GM12878 (cell line): ENCODE measurements around the gene CLRN3.

Experiments
- CHD2 ChIP-seq: IDR thresholded peaks from 2 replicates; pipeline ENCODE4 v1.6.1; 2011; ENCODE audit warnings: low read depth, low read length, improper control_type of control experiment, borderline replicate concordance
- E2F4 ChIP-seq: IDR thresholded peaks from 2 replicates; pipeline ENCODE4 v1.6.1; 2012; ENCODE audit warnings: low read depth, low read length, improper control_type of control experiment
- HCFC1 ChIP-seq: fragments of 150-350 bp; IDR thresholded peaks from 2 replicates; pipeline ENCODE4 v1.6.1; 2014; ENCODE audit warnings: low read length
- HDAC6 ChIP-seq: fragments of 200-600 bp; sonication (generic); IDR thresholded peaks from one replicate; pipeline ENCODE4 v1.8.0; 2017; ENCODE audit warnings: antibody characterized with exemption; ENCODE audit not compliant: unreplicated experiment
- JUND ChIP-seq: IDR thresholded peaks from 2 replicates; pipeline ENCODE4 v1.6.1; 2012; ENCODE audit warnings: low read depth, mild to moderate bottlenecking, low read length, improper control_type of control experiment, moderate library complexity
- MAX ChIP-seq: IDR thresholded peaks from 2 replicates; pipeline ENCODE4 v1.6.1; 2012; ENCODE audit warnings: low read depth, low read length, improper control_type of control experiment
- NFYB ChIP-seq: IDR thresholded peaks from 2 replicates; pipeline ENCODE4 v1.6.1; 2011; ENCODE audit warnings: low read depth, mild to moderate bottlenecking, low read length, improper control_type of control experiment, moderate library complexity; ENCODE audit not compliant: insufficient read depth
- POLR2AphosphoS2 ChIP-seq: IDR thresholded peaks from 2 replicates; pipeline ENCODE4 v1.6.1; 2011; ENCODE audit warnings: low read depth, mild to moderate bottlenecking, low read length, improper control_type of control experiment, moderate library complexity
- SIN3A ChIP-seq: IDR thresholded peaks from 2 replicates; pipeline ENCODE4 v1.6.1; 2012; ENCODE audit warnings: low read depth, low read length, improper control_type of control experiment
- TBL1XR1 ChIP-seq: IDR thresholded peaks from 2 replicates; pipeline ENCODE4 v1.6.1; 2012; ENCODE audit warnings: low read depth, low read length, improper control_type of control experiment
- TCF7 ChIP-seq: IDR thresholded peaks from 2 replicates; pipeline ENCODE4 v1.6.1; 2014; ENCODE audit warnings: antibody characterized with exemption, borderline replicate concordance
- ZNF622 ChIP-seq: fragments of 450-650 bp; IDR thresholded peaks from 2 replicates; pipeline ENCODE4 v1.6.1; 2017; ENCODE audit warnings: mild to moderate bottlenecking, inconsistent platforms
- TF ChIP-seq, protein P1 (sequence below), 3 experiments: IDR thresholded peaks in 2 of 3; conservative IDR thresholded peaks in 1 of 3; 2 replicates each; pipeline ENCODE4 v1.5.1; 2011; ENCODE audit warnings: low read depth in 3 of 3, low read length in 3 of 3, mild to moderate bottlenecking in 3 of 3, control low read depth in 2 of 3, moderate library complexity in 2 of 3, inconsistent platforms in 1 of 3, mixed read lengths in 1 of 3; ENCODE audit not compliant: control insufficient read depth in 2 of 3, insufficient read depth in 1 of 3; ENCODE audit errors: extremely low read depth in 1 of 3

- TF ChIP-seq E2F4 = no peak
- no peak for TF ChIP-seq MAX
- TF ChIP-seq, protein P1, sequence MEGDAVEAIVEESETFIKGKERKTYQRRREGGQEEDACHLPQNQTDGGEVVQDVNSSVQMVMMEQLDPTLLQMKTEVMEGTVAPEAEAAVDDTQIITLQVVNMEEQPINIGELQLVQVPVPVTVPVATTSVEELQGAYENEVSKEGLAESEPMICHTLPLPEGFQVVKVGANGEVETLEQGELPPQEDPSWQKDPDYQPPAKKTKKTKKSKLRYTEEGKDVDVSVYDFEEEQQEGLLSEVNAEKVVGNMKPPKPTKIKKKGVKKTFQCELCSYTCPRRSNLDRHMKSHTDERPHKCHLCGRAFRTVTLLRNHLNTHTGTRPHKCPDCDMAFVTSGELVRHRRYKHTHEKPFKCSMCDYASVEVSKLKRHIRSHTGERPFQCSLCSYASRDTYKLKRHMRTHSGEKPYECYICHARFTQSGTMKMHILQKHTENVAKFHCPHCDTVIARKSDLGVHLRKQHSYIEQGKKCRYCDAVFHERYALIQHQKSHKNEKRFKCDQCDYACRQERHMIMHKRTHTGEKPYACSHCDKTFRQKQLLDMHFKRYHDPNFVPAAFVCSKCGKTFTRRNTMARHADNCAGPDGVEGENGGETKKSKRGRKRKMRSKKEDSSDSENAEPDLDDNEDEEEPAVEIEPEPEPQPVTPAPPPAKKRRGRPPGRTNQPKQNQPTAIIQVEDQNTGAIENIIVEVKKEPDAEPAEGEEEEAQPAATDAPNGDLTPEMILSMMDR (IDR thresholded peaks at IDR 0.05 in 2 of 3, conservative IDR thresholded peaks at IDR 0.05 in 1 of 3; ENCODE audit: control insufficient read depth in 2 of 3, extremely low read depth in 1 of 3, insufficient read depth in 1 of 3, low read depth in 3 of 3, low read length in 3 of 3) = no peak
- TF ChIP-seq TCF7 = no peak
- no peak for TF ChIP-seq JUND
- TF ChIP-seq HCFC1 = no peak
- TF ChIP-seq SIN3A = no peak
- no peak for TF ChIP-seq ZNF622
- TF ChIP-seq TBL1XR1 = no peak
- TF ChIP-seq POLR2AphosphoS2 = no peak
- TF ChIP-seq HDAC6 = no peak
- no peak for TF ChIP-seq NFYB
- TF ChIP-seq CHD2 = no peak
These were observed 41.8 kb downstream of the CLRN3 start for GRCh38 chr10:127850944-127851343.
